Measurements from ENCODE around the gene TRPV4.

TRPV4 gene

GRCh38 chr12:109833307-109834189 lies at the start of gene TRPV4:
Gene TRPV4 (minus strand): TSS chr12:109833398. CDS start chr12:109814796, 18,602 bp downstream.
- peak within 1 kb of the TSS; percentile 71 for H3K4me3 Mint-ChIP-seq
- H3K36me3 Mint-ChIP-seq (ENCODE audit: low read depth): no peaks in the 10 kb centered on the region
- H3K9me3 Mint-ChIP-seq: no peaks in the 10 kb centered on the region
- peaks cover 52% of the 10 kb centered on the region for H3K4me1 Mint-ChIP-seq (ENCODE audit: low read depth)
- intact Hi-C loops (cut with micrococcal nuclease): no loop called here
- H3K27me3 Mint-ChIP-seq: peaks cover 37% of the 10 kb centered on the region
- H3K27ac Mint-ChIP-seq: peak within 1 kb of the TSS; percentile 45

GRCh38 chr12:109881752-109882151 lies 48.6 kb upstream of the TRPV4 start:
- intact Hi-C loops (cut with micrococcal nuclease): no loop called here
- no peaks in the 10 kb centered on the region for H3K9me3 Mint-ChIP-seq
- peak overlapping the region; percentile 17 for H3K27ac Mint-ChIP-seq
- peaks cover 42% of the 10 kb centered on the region for H3K4me1 Mint-ChIP-seq (ENCODE audit: low read depth)
- H3K4me3 Mint-ChIP-seq: no peak overlapping the region
- H3K36me3 Mint-ChIP-seq (ENCODE audit: low read depth): peaks cover 9% of the 10 kb centered on the region
- peaks cover 4% of the 10 kb centered on the region for H3K27me3 Mint-ChIP-seq

GRCh38 chr12:109880938-109881337 lies 47.7 kb upstream of the TRPV4 start:
- Mint-ChIP-seq H3K4me1 (ENCODE audit: low read depth) (peaks cover 49% of the 10 kb centered on the region), H3K27ac (peak overlapping the region; percentile 89), H3K4me3 (peak overlapping the region; percentile 83), H3K36me3 (ENCODE audit: low read depth) (peaks cover 9% of the 10 kb centered on the region), H3K9me3 (no peaks in the 10 kb centered on the region), H3K27me3 (peaks cover 4% of the 10 kb centered on the region)
- intact Hi-C loops (cut with micrococcal nuclease): loop anchor here (1.0 kb wide), 1 partner anchor 76 kb away; no protein-coding TSS in a partner anchor

GRCh38 chr12:109880043-109880931 lies 47.1 kb upstream of the TRPV4 start, which contains the start of gene GLTP:
Gene GLTP (minus strand): TSS chr12:109880541. CDS start chr12:109880374, 167 bp downstream.
- Mint-ChIP-seq H3K4me3 (peak within 1 kb of the TSS; percentile 93), H3K9me3 (no peaks in the 10 kb centered on the region), H3K27me3 (peaks cover 4% of the 10 kb centered on the region), H3K27ac (peak within 1 kb of the TSS; percentile 89), H3K36me3 (ENCODE audit: low read depth) (peaks cover 9% of the 10 kb centered on the region), H3K4me1 (ENCODE audit: low read depth) (peaks cover 55% of the 10 kb centered on the region)
- intact Hi-C loops (cut with micrococcal nuclease): loop anchor here (1.0 kb wide), 1 partner anchor 75 kb away; no protein-coding TSS in a partner anchor

GRCh38 chr12:109879351-109880042 lies 46.3 kb upstream of the TRPV4 start:
- peak overlapping the region; percentile 89 for H3K27ac Mint-ChIP-seq
- peak overlapping the region; percentile 93 for H3K4me3 Mint-ChIP-seq
- peaks cover 9% of the 10 kb centered on the region for H3K36me3 Mint-ChIP-seq (ENCODE audit: low read depth)
- no peaks in the 10 kb centered on the region for H3K9me3 Mint-ChIP-seq
- peaks cover 60% of the 10 kb centered on the region for H3K4me1 Mint-ChIP-seq (ENCODE audit: low read depth)
- H3K27me3 Mint-ChIP-seq: peaks cover 4% of the 10 kb centered on the region
- intact Hi-C loops (cut with micrococcal nuclease): loop anchor here (1.0 kb wide), 2 partner anchors 26 to 74 kb away; no protein-coding TSS in a partner anchor

GRCh38 chr12:109878749-109879148 lies 45.6 kb upstream of the TRPV4 start:
- Mint-ChIP-seq H3K4me3 (peak overlapping the region; percentile 93), H3K27me3 (peaks cover 4% of the 10 kb centered on the region), H3K4me1 (ENCODE audit: low read depth) (peaks cover 62% of the 10 kb centered on the region), H3K9me3 (no peaks in the 10 kb centered on the region), H3K27ac (peak overlapping the region; percentile 89), H3K36me3 (ENCODE audit: low read depth) (peaks cover 9% of the 10 kb centered on the region)
- intact Hi-C loops (cut with micrococcal nuclease): loop anchor here (1.0 kb wide), 1 partner anchor 25 kb away; no protein-coding TSS in a partner anchor

- Mint-ChIP-seq H3K4me3 (no peak overlapping the region), H3K9me3 (no peaks in the 10 kb centered on the region), H3K36me3 (ENCODE audit: low read depth) (peaks cover 9% of the 10 kb centered on the region), H3K27ac (no peak overlapping the region), H3K27me3 (peaks cover 4% of the 10 kb centered on the region), H3K4me1 (ENCODE audit: low read depth) (peaks cover 64% of the 10 kb centered on the region)
- intact Hi-C loops (cut with micrococcal nuclease): no loop called here
Measured at GRCh38 chr12:109878247-109878625, 45.0 kb upstream of the TRPV4 start.

- no peak overlapping the region for H3K4me3 Mint-ChIP-seq
- no peak overlapping the region for H3K27ac Mint-ChIP-seq
- H3K9me3 Mint-ChIP-seq: no peaks in the 10 kb centered on the region
- H3K4me1 Mint-ChIP-seq (ENCODE audit: low read depth): peaks cover 66% of the 10 kb centered on the region
- peaks cover 4% of the 10 kb centered on the region for H3K27me3 Mint-ChIP-seq
- peaks cover 12% of the 10 kb centered on the region for H3K36me3 Mint-ChIP-seq (ENCODE audit: low read depth)
- intact Hi-C loops (cut with micrococcal nuclease): no loop called here
Measured at GRCh38 chr12:109877504-109878246, 44.5 kb upstream of the TRPV4 start.

GRCh38 chr12:109876406-109876805 lies 43.2 kb upstream of the TRPV4 start:
- peaks cover 17% of the 10 kb centered on the region for H3K36me3 Mint-ChIP-seq (ENCODE audit: low read depth)

GRCh38 chr12:109875572-109876131 lies 42.5 kb upstream of the TRPV4 start:
- peak overlapping the region; percentile 16 for H3K27ac Mint-ChIP-seq
- peaks cover 17% of the 10 kb centered on the region for H3K36me3 Mint-ChIP-seq (ENCODE audit: low read depth)
- no peaks in the 10 kb centered on the region for H3K9me3 Mint-ChIP-seq
- no peaks in the 10 kb centered on the region for H3K27me3 Mint-ChIP-seq
- H3K4me1 Mint-ChIP-seq (ENCODE audit: low read depth): peaks cover 79% of the 10 kb centered on the region
- intact Hi-C loops (cut with micrococcal nuclease): no loop called here
- H3K4me3 Mint-ChIP-seq: no peak overlapping the region

More at GRCh38 chr12:109876406-109876805, 43.2 kb upstream of the TRPV4 start:
- H3K4me3 Mint-ChIP-seq: no peak overlapping the region
- H3K27me3 Mint-ChIP-seq: no peaks in the 10 kb centered on the region
- H3K27ac Mint-ChIP-seq: no peak overlapping the region
- peaks cover 79% of the 10 kb centered on the region for H3K4me1 Mint-ChIP-seq (ENCODE audit: low read depth)
- no peaks in the 10 kb centered on the region for H3K9me3 Mint-ChIP-seq
- intact Hi-C loops (cut with micrococcal nuclease): no loop called here

- H3K27ac Mint-ChIP-seq: no peak overlapping the region
Measured at GRCh38 chr12:109873653-109874052, 40.5 kb upstream of the TRPV4 start.

GRCh38 chr12:109871668-109872314 lies 38.6 kb upstream of the TRPV4 start:
- H3K27ac Mint-ChIP-seq: peak overlapping the region; percentile 55
- peaks cover 65% of the 10 kb centered on the region for H3K4me1 Mint-ChIP-seq (ENCODE audit: low read depth)
- peaks cover 8% of the 10 kb centered on the region for H3K36me3 Mint-ChIP-seq (ENCODE audit: low read depth)
- no peaks in the 10 kb centered on the region for H3K27me3 Mint-ChIP-seq
- H3K4me3 Mint-ChIP-seq: no peak overlapping the region
- H3K9me3 Mint-ChIP-seq: no peaks in the 10 kb centered on the region
- intact Hi-C loops (cut with micrococcal nuclease): no loop called here

More at GRCh38 chr12:109873653-109874052, 40.5 kb upstream of the TRPV4 start:
- Mint-ChIP-seq H3K27me3 (no peaks in the 10 kb centered on the region), H3K4me1 (ENCODE audit: low read depth) (peaks cover 75% of the 10 kb centered on the region), H3K4me3 (no peak overlapping the region), H3K36me3 (ENCODE audit: low read depth) (peaks cover 8% of the 10 kb centered on the region), H3K9me3 (no peaks in the 10 kb centered on the region)
- intact Hi-C loops (cut with micrococcal nuclease): no loop called here

Measured in dendritic cell treated with granulocyte-macrophage colony-stimulating factor and Interleukin-4, amounts not matched to agents 40 ng/mL and 50 ng/mL, for 4 days (primary cell).